Endodermal cell (in vitro differentiated cells): ENCODE measurements around the gene OR2M7. TPM values are rescaled to one million over a fixed set of nuclear protein-coding genes. Genes with fewer than 3 reads are reported as not detected.

Source experiments
- DNase-seq: peaks from one replicate; pipeline ENCODE4 v3.0.0-alpha.2; 2017
- H3K27ac ChIP-seq: 2 replicates; pipeline ENCODE4 v1.5.1; 2013; ENCODE audit warnings: mild to moderate bottlenecking, low read depth, low read length, moderate library complexity
- H3K27me3 ChIP-seq: 2 replicates; pipeline ENCODE4 v1.6.1; 2013; ENCODE audit warnings: mild to moderate bottlenecking, low read length, moderate library complexity; ENCODE audit not compliant: insufficient read depth, control insufficient read depth, poor library complexity, severe bottlenecking
- H3K36me3 ChIP-seq: 2 replicates; pipeline ENCODE4 v1.7.0; 2013; ENCODE audit warnings: mild to moderate bottlenecking, low read length, moderate library complexity; ENCODE audit not compliant: control insufficient read depth, insufficient read depth
- H3K4me1 ChIP-seq: one replicate; pipeline ENCODE4 v1.7.0; 2013; ENCODE audit warnings: low read length; ENCODE audit not compliant: control insufficient read depth, insufficient read depth
- H3K4me3 ChIP-seq: 2 replicates; pipeline ENCODE4 v1.5.1; 2013; ENCODE audit warnings: mild to moderate bottlenecking, low read length, moderate library complexity
- H3K9ac ChIP-seq: 2 replicates; pipeline ENCODE4 v1.6.1; 2013; ENCODE audit warnings: mild to moderate bottlenecking, low read length, moderate library complexity; ENCODE audit not compliant: poor library complexity, severe bottlenecking; ENCODE audit errors: extremely low read depth
- H3K9me3 ChIP-seq: 2 replicates; pipeline ENCODE4 v1.6.1; 2013; ENCODE audit warnings: mild to moderate bottlenecking, low read length, moderate library complexity; ENCODE audit not compliant: control insufficient read depth
- H3K27ac Mint-ChIP-seq: 2 replicates; pipeline ENCODE4 v1.8.0; 2020; ENCODE audit warnings: mixed read lengths
- H3K27me3 Mint-ChIP-seq: 2 replicates; pipeline ENCODE4 v1.8.0; 2021; ENCODE audit warnings: mild to moderate bottlenecking, mixed read lengths; ENCODE audit not compliant: insufficient read depth
- H3K36me3 Mint-ChIP-seq: 2 replicates; pipeline ENCODE4 v1.8.0; 2020; ENCODE audit warnings: low read depth, mixed read lengths
- H3K4me1 Mint-ChIP-seq: 2 replicates; pipeline ENCODE4 v1.8.0; 2020; ENCODE audit warnings: mixed read lengths
- H3K4me3 Mint-ChIP-seq: 2 replicates; pipeline ENCODE4 v1.8.0; 2020; ENCODE audit warnings: mild to moderate bottlenecking, moderate library complexity, mixed read lengths
- H3K9me3 Mint-ChIP-seq: 2 replicates; pipeline ENCODE4 v1.8.0; 2020; ENCODE audit warnings: mild to moderate bottlenecking, mixed read lengths
- CTCF ChIP-seq: fragments of 200-600 bp; sonication (generic); conservative IDR thresholded peaks from 2 replicates; pipeline ENCODE4 v1.5.0; 2021; ENCODE audit warnings: antibody characterized with exemption, mild to moderate bottlenecking
- WGBS, 2 experiments: methylation state at CpG; one replicate each; pipeline versions ENCODE4 v1.1.5 to v1.1.7; 2013; ENCODE audit warnings: missing lambda C conversion rate in 2 of 2, mixed read lengths in 1 of 2; ENCODE audit not compliant: insufficient coverage in 1 of 2, insufficient read length in 1 of 2; 5-methylcytosine and 5-hydroxymethylcytosine counted together
- total RNA-seq, 2 donors: library from RNA; stranded (reverse); fragmentation: NEBNext Ultra II Directional in 1 of 2; extraction: Animal tissue kit (Norgen Biotek cat#: 25700) in 1 of 2; gene quantifications; 2 replicates in 1 of 2; 3 replicates in 1 of 2; pipeline ENCODE4 v1.2.1, GENCODE V29; 2021

Gene OR2M7
- total RNA-seq, 2 donors from 2014 or later, result not detected

GRCh38 chr1:248277876-248278275 lies 46.5 kb downstream of the OR2M7 start, which contains the start of gene OR2T33:
Gene OR2T33 (minus strand): TSS chr1:248277976. CDS start chr1:248273814, 4,162 bp downstream.
- 20% methylated on average over 1 of the region's 1 CpG; no CpG with 5 or more reads in 1 of the 2 experiments for WGBS, 2 experiments
- H3K4me1 Mint-ChIP-seq, result no peaks in the 10 kb centered on the region
- no peaks in the 10 kb centered on the region for H3K27me3 ChIP-seq
- H3K27me3 Mint-ChIP-seq, result no peaks in the 10 kb centered on the region
- H3K9me3 Mint-ChIP-seq, result peaks cover 78% of the 10 kb centered on the region
- DNase-seq, result no peak
- no peak within 1 kb of the TSS for H3K4me3 Mint-ChIP-seq
- no peaks in the 10 kb centered on the region for H3K36me3 ChIP-seq
- no peak within 1 kb of the TSS for H3K27ac ChIP-seq
- H3K9me3 ChIP-seq, result peaks cover 83% of the 10 kb centered on the region
- no peaks in the 10 kb centered on the region for H3K36me3 Mint-ChIP-seq
- no peak within 1 kb of the TSS for H3K9ac ChIP-seq
- no peak for TF ChIP-seq CTCF
- no peak within 1 kb of the TSS for H3K4me3 ChIP-seq
- no peak within 1 kb of the TSS for H3K27ac Mint-ChIP-seq
- no peaks in the 10 kb centered on the region for H3K4me1 ChIP-seq

Other genes starting within 250 kb of the OR2M7 start
- not detected for gene OR2L13, start 229.4 kb downstream of the OR2M7 start, total RNA-seq
- gene OR2M5, start 179.4 kb downstream of the OR2M7 start, total RNA-seq, result not detected
- not detected for gene OR2M2, start 149.7 kb downstream of the OR2M7 start, total RNA-seq
- not detected for gene OR2M3, start 127.3 kb downstream of the OR2M7 start, total RNA-seq
- gene OR2M4, start 93.2 kb downstream of the OR2M7 start, total RNA-seq, result not detected
- gene OR2T33, start 46.6 kb downstream of the OR2M7 start, total RNA-seq, result not detected
- gene OR2T12, start 21.1 kb downstream of the OR2M7 start, total RNA-seq, result not detected
- not detected for gene OR14C36, start 24.2 kb upstream of the OR2M7 start, total RNA-seq
- not detected for gene OR2T4, start 37.1 kb upstream of the OR2M7 start, total RNA-seq
- gene OR2T6, start 51.2 kb upstream of the OR2M7 start, total RNA-seq, result not detected
- gene OR2T1, start 78.5 kb upstream of the OR2M7 start, total RNA-seq, result not detected
- not detected for gene OR2T2, start 121.1 kb upstream of the OR2M7 start, total RNA-seq
- gene OR2T3, start 148.8 kb upstream of the OR2M7 start, total RNA-seq, result not detected
- gene OR2T5, start 164.0 kb upstream of the OR2M7 start, total RNA-seq, result not detected
- not detected for gene OR2G6, start 183.5 kb upstream of the OR2M7 start, total RNA-seq
- not detected for gene OR2T29, start 238.2 kb upstream of the OR2M7 start, total RNA-seq